Sciatic nerve (tissue), 2 donors: ENCODE data around the gene OSBPL7. TPM values are rescaled to one million over a fixed set of nuclear protein-coding genes. Genes with fewer than 3 reads are reported as not detected.

Experiments used
- ATAC-seq: fragments of 200-7000 bp; cut with Tn5 transposase; one replicate; pipeline ENCODE4 v1.9.1; 2020; ENCODE audit warnings: mild to moderate bottlenecking, moderate library complexity
- DNase-seq: peaks from one replicate; pipeline ENCODE4 v3.0.0-alpha.2; 2020; ENCODE audit warnings: low spot score
- intact Hi-C: fragments of 100-400 bp; cut with DNase I; formaldehyde crosslinking; loops from one replicate; pipeline ENCODE4 v1.14.2; 2022
- total RNA-seq: library from RNA; stranded (reverse); fragmentation: NEBNext Ultra II Directional; extraction: Animal tissue kit (Norgen Biotek cat#: 25700); gene quantifications from one replicate; pipeline ENCODE4 v1.2.1, GENCODE V29; 2021
- donor health status: DM: no; HTN: no; CAD: no.
- donor health status: DM: no; HTN: no; CAD: no.

OSBPL7 gene
- total RNA-seq, 1 donor from 2014 or later = 13.5 TPM

GRCh38 chr17:47812146-47812920 is 9.3 kb downstream of the OSBPL7 start:
- intact Hi-C loops = no loop called here
- DNase-seq (peak; percentile 50), ATAC-seq (no peak)

- intact Hi-C loops = no loop called here
- ATAC-seq (no peak), DNase-seq (no peak)
Observed at GRCh38 chr17:47811709-47812108, 9.9 kb downstream of the OSBPL7 start.

GRCh38 chr17:47810901-47811635 is 10.5 kb downstream of the OSBPL7 start:
- DNase-seq (peak; percentile 55), ATAC-seq (no peak)
- intact Hi-C loops = no loop called here

- ATAC-seq = peak; percentile 25
- DNase-seq = peak; percentile 58
- intact Hi-C loops = no loop called here
Observed at GRCh38 chr17:47810200-47810821, 11.3 kb downstream of the OSBPL7 start.

- ATAC-seq = no peak
- intact Hi-C loops = no loop called here
- peak; percentile 52 for DNase-seq
Observed at GRCh38 chr17:47808830-47809480, 12.6 kb downstream of the OSBPL7 start.

GRCh38 chr17:47808036-47808829 is 13.4 kb downstream of the OSBPL7 start:
- DNase-seq = peak; percentile 43
- ATAC-seq = no peak
- intact Hi-C loops = no loop called here

GRCh38 chr17:47807421-47807820 is 14.2 kb downstream of the OSBPL7 start:
- DNase-seq = peak; percentile 43
- ATAC-seq = no peak
- intact Hi-C loops = no loop called here

GRCh38 chr17:47806913-47807255 is 14.7 kb downstream of the OSBPL7 start:
- DNase-seq = peak; percentile 27
- ATAC-seq = no peak
- intact Hi-C loops = no loop called here

- ATAC-seq (no peak), DNase-seq (peak; percentile 32)
- intact Hi-C loops = no loop called here
Observed at GRCh38 chr17:47806026-47806912, 15.3 kb downstream of the OSBPL7 start.

- DNase-seq = peak; percentile 42
- ATAC-seq = no peak
- intact Hi-C loops = no loop called here
Observed at GRCh38 chr17:47804461-47804860, 17.1 kb downstream of the OSBPL7 start.

GRCh38 chr17:47803751-47804150 is 17.8 kb downstream of the OSBPL7 start:
- DNase-seq (peak; percentile 32), ATAC-seq (no peak)
- intact Hi-C loops = no loop called here

- peak; percentile 42 for DNase-seq
- ATAC-seq = no peak
- intact Hi-C loops = no loop called here
Observed at GRCh38 chr17:47803201-47803600, 18.4 kb downstream of the OSBPL7 start.

- DNase-seq (peak; percentile 56), ATAC-seq (peak; percentile 60)
- intact Hi-C loops = no loop called here
Observed at GRCh38 chr17:47802341-47803022, 19.1 kb downstream of the OSBPL7 start.

GRCh38 chr17:47801906-47802305 is 19.7 kb downstream of the OSBPL7 start:
- intact Hi-C loops = no loop called here
- DNase-seq (no peak), ATAC-seq (no peak)

GRCh38 chr17:47801176-47801765 is 20.3 kb downstream of the OSBPL7 start:
- no peak for ATAC-seq
- peak; percentile 23 for DNase-seq
- intact Hi-C loops = no loop called here

GRCh38 chr17:47800686-47801085 is 20.9 kb downstream of the OSBPL7 start:
- intact Hi-C loops = no loop called here
- DNase-seq (peak; percentile 52), ATAC-seq (no peak)

GRCh38 chr17:47797797-47798196 is 23.8 kb downstream of the OSBPL7 start:
- no peak for DNase-seq
- ATAC-seq = no peak
- intact Hi-C loops = no loop called here
